Measurements from ENCODE around the gene BMPR1A. TPM values are rescaled to one million over a fixed set of nuclear protein-coding genes. Genes with fewer than 3 reads are reported as not detected.

BMPR1A gene
- total and polyA plus RNA-seq, 2 of the 13 experiments (the other 11 are each of a cell fraction or from before 2014, with no cell fraction given) = 17.8 to 44.2 TPM

- peak; percentile 29 for TF ChIP-seq ASH2L (IDR thresholded peaks at IDR 0.05; ENCODE audit: insufficient read length, low read depth, low read length)
- 0 out of 2 replicates have a peak, but pooled peaks have one; percentile 39 for TF ChIP-seq ZBTB33 (CRISPR knock-in tag; IDR thresholded peaks at IDR 0.05)
- 0 out of 2 replicates have a peak, but pooled peaks have one; percentile 50 for TF ChIP-seq ZNF713 (CRISPR knock-in tag; IDR thresholded peaks at IDR 0.05)
- TF ChIP-seq, protein P1, sequence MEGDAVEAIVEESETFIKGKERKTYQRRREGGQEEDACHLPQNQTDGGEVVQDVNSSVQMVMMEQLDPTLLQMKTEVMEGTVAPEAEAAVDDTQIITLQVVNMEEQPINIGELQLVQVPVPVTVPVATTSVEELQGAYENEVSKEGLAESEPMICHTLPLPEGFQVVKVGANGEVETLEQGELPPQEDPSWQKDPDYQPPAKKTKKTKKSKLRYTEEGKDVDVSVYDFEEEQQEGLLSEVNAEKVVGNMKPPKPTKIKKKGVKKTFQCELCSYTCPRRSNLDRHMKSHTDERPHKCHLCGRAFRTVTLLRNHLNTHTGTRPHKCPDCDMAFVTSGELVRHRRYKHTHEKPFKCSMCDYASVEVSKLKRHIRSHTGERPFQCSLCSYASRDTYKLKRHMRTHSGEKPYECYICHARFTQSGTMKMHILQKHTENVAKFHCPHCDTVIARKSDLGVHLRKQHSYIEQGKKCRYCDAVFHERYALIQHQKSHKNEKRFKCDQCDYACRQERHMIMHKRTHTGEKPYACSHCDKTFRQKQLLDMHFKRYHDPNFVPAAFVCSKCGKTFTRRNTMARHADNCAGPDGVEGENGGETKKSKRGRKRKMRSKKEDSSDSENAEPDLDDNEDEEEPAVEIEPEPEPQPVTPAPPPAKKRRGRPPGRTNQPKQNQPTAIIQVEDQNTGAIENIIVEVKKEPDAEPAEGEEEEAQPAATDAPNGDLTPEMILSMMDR (CRISPR knock-in tag; IDR thresholded peaks at IDR 0.05) = peak; percentile 97
- no peak for TF ChIP-seq NFKBIZ (CRISPR knock-in tag; IDR thresholded peaks at IDR 0.05)
- peak; percentile 67; the same call in 1 of the 2 replicates for TF ChIP-seq MAZ (IDR thresholded peaks at IDR 0.05; ENCODE audit: borderline replicate concordance, low read depth, low read length)
- 0 out of 2 replicates have a peak, but pooled peaks have one; percentile 31 for TF ChIP-seq MAZ (CRISPR knock-in tag; IDR thresholded peaks at IDR 0.05; ENCODE audit: low read depth)
- TF ChIP-seq NFYB (CRISPR knock-in tag; IDR thresholded peaks at IDR 0.05) = no peak
- 0 out of 2 replicates have a peak, but pooled peaks have one; percentile 28 for TF ChIP-seq ZNF331 (CRISPR knock-in tag; IDR thresholded peaks at IDR 0.05)
- no peak for TF ChIP-seq SRF (IDR thresholded peaks at IDR 0.05; ENCODE audit: low read depth, low read length)
- TF ChIP-seq, protein P2, sequence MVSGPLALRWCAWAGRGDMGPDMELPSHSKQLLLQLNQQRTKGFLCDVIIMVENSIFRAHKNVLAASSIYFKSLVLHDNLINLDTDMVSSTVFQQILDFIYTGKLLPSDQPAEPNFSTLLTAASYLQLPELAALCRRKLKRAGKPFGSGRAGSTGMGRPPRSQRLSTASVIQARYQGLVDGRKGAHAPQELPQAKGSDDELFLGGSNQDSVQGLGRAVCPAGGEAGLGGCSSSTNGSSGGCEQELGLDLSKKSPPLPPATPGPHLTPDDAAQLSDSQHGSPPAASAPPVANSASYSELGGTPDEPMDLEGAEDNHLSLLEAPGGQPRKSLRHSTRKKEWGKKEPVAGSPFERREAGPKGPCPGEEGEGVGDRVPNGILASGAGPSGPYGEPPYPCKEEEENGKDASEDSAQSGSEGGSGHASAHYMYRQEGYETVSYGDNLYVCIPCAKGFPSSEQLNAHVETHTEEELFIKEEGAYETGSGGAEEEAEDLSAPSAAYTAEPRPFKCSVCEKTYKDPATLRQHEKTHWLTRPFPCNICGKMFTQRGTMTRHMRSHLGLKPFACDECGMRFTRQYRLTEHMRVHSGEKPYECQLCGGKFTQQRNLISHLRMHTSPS (CRISPR knock-in tag; IDR thresholded peaks at IDR 0.05; ENCODE audit: low read depth) = 0 out of 2 replicates have a peak, but pooled peaks have one; percentile 17
- TF ChIP-seq ZFY (CRISPR knock-in tag; IDR thresholded peaks at IDR 0.05) = peak; percentile 31; the same call in 1 of the 2 replicates
- TF ChIP-seq CBX1 (IDR thresholded peaks at IDR 0.05; ENCODE audit: low read depth) = no peak
- TF ChIP-seq RAD21 (CRISPR knock-in tag; IDR thresholded peaks at IDR 0.05) = peak; percentile 80
- TF ChIP-seq IKZF5 (CRISPR knock-in tag; IDR thresholded peaks at IDR 0.05) = peak; percentile 27; the same call in 1 of the 2 replicates
- no peak for TF ChIP-seq PAF1 (CRISPR knock-in tag; IDR thresholded peaks at IDR 0.05)
- no peak for TF ChIP-seq SETDB1 (CRISPR knock-in tag; IDR thresholded peaks at IDR 0.05; ENCODE audit: borderline replicate concordance)
- no peak for TF ChIP-seq POLR2AphosphoS5 (IDR thresholded peaks at IDR 0.05; ENCODE audit: low read depth, low read length)
- TF ChIP-seq REPIN1 (CRISPR knock-in tag; IDR thresholded peaks at IDR 0.05; ENCODE audit: borderline replicate concordance, low read depth) = peak; percentile 27; the same call in 1 of the 2 replicates
- no peak for TF ChIP-seq ZNF678 (CRISPR knock-in tag; IDR thresholded peaks at IDR 0.05)
- no peak for TF ChIP-seq CBX2 (IDR thresholded peaks at IDR 0.05; ENCODE audit: low read depth, low read length)
- no peak for TF ChIP-seq CBX2 (CRISPR knock-in tag; IDR thresholded peaks at IDR 0.05; ENCODE audit: low read depth)
These were observed 203.8 kb downstream of the BMPR1A start (continued) for GRCh38 chr10:86960003-86960862.

All from HepG2 (cell line).